ENCODE measurements around the gene CXCL14. TPM values are rescaled to one million over a fixed set of nuclear protein-coding genes. Genes with fewer than 3 reads are reported as not detected.

CXCL14 gene
- total RNA-seq, 1 donor: not detected

DNA sequence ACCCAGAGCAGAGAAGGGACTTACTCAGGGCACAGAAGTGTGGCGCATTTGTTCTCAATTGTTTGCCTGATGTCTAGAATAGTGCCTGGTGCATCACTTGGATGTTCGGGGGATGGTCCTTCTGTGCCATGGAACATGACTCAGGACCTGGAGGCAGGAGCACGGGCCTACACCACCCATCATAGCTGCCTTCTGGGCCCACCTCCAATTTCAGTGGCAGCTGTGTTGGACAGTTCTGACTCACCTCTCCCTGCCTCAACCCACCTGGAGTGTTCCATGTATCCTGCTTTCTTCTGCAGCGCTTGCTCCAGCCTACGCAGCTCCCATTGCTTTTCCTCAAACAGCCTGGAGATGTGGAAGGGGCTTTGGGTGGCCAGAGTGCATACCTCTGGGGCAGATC is 12.5 kb upstream of the CXCL14 start:
- peaks cover 4% of the 10 kb centered on the region for H3K27me3 ChIP-seq (ENCODE audit: insufficient read depth, low read length)
- TF ChIP-seq CTCF (IDR thresholded peaks at IDR 0.05; ENCODE audit: extremely low read depth, low read depth, low read length): no peak
- H2AFZ ChIP-seq (ENCODE audit: low read length): no peak overlapping the region
- H3K9me3 ChIP-seq (ENCODE audit: low read depth, low read length): no peaks in the 10 kb centered on the region
- no peaks in the 10 kb centered on the region for H4K20me1 ChIP-seq (ENCODE audit: insufficient read depth, low read length)
- no peak overlapping the region for H3K4me3 ChIP-seq (ENCODE audit: insufficient read depth, low read length)
- no peak for DNase-seq (ENCODE audit: insufficient read length, low spot score, missing footprints)
- H3K4me2 ChIP-seq (ENCODE audit: insufficient read depth, low read length): no peak overlapping the region
- no peaks in the 10 kb centered on the region for H3K36me3 ChIP-seq (ENCODE audit: insufficient read depth, low read length)
- no peaks in the 10 kb centered on the region for H3K79me2 ChIP-seq (ENCODE audit: insufficient read depth, low read length)
- no peaks in the 10 kb centered on the region for H3K4me1 ChIP-seq (ENCODE audit: insufficient read depth, low read length)
- H3K27ac ChIP-seq (ENCODE audit: low read depth, low read length): no peak overlapping the region

DNA sequence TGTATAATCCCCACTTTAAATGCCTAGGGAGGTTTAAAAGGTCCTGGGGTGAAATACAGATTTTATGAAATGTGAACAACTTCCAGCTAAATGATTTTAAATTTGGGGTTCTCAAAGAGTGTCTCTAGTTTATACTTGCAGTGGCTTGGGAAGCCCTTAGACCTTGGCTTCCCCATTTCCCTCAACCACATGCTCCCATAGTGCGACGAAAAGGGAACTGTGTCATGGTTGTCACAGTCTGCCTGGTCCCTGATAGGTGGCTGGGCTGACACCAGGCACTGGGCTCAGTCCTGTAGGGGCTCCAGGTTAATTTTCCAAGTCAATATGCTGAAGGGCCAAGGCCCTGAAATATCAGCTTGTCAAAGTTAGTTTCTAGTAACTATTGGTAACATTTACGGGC is 10.4 kb upstream of the CXCL14 start:
- peaks cover 8% of the 10 kb centered on the region for H3K27me3 ChIP-seq (ENCODE audit: insufficient read depth, low read length)
- H4K20me1 ChIP-seq (ENCODE audit: insufficient read depth, low read length): no peaks in the 10 kb centered on the region
- no peaks in the 10 kb centered on the region for H3K79me2 ChIP-seq (ENCODE audit: insufficient read depth, low read length)
- no peak overlapping the region for H3K27ac ChIP-seq (ENCODE audit: low read depth, low read length)
- no peak overlapping the region for H3K4me2 ChIP-seq (ENCODE audit: insufficient read depth, low read length)
- no peak for DNase-seq (ENCODE audit: insufficient read length, low spot score, missing footprints)
- H3K4me3 ChIP-seq (ENCODE audit: insufficient read depth, low read length): no peak overlapping the region
- no peaks in the 10 kb centered on the region for H3K36me3 ChIP-seq (ENCODE audit: insufficient read depth, low read length)
- no peaks in the 10 kb centered on the region for H3K9me3 ChIP-seq (ENCODE audit: low read depth, low read length)
- H3K4me1 ChIP-seq (ENCODE audit: insufficient read depth, low read length): no peaks in the 10 kb centered on the region
- TF ChIP-seq CTCF (IDR thresholded peaks at IDR 0.05; ENCODE audit: extremely low read depth, low read depth, low read length): no peak
- no peak overlapping the region for H2AFZ ChIP-seq (ENCODE audit: low read length)

- no peaks in the 10 kb centered on the region for H4K20me1 ChIP-seq (ENCODE audit: insufficient read depth, low read length)
- no peak overlapping the region for H3K27ac ChIP-seq (ENCODE audit: low read depth, low read length)
- TF ChIP-seq CTCF (IDR thresholded peaks at IDR 0.05; ENCODE audit: extremely low read depth, low read depth, low read length): no peak
- H3K9me3 ChIP-seq (ENCODE audit: low read depth, low read length): no peaks in the 10 kb centered on the region
- no peak overlapping the region for H2AFZ ChIP-seq (ENCODE audit: low read length)
- DNase-seq (ENCODE audit: insufficient read length, low spot score, missing footprints): no peak
- H3K4me3 ChIP-seq (ENCODE audit: insufficient read depth, low read length): no peak overlapping the region
- H3K4me2 ChIP-seq (ENCODE audit: insufficient read depth, low read length): no peak overlapping the region
- H3K79me2 ChIP-seq (ENCODE audit: insufficient read depth, low read length): no peaks in the 10 kb centered on the region
- H3K4me1 ChIP-seq (ENCODE audit: insufficient read depth, low read length): no peaks in the 10 kb centered on the region
- H3K36me3 ChIP-seq (ENCODE audit: insufficient read depth, low read length): no peaks in the 10 kb centered on the region
- peaks cover 13% of the 10 kb centered on the region for H3K27me3 ChIP-seq (ENCODE audit: insufficient read depth, low read length)
Observed at GRCh38 chr5:135587721-135588663, 9.2 kb upstream of the CXCL14 start.

- no peaks in the 10 kb centered on the region for H3K9me3 ChIP-seq (ENCODE audit: low read depth, low read length)
- H3K4me3 ChIP-seq (ENCODE audit: insufficient read depth, low read length): no peak overlapping the region
- no peak overlapping the region for H3K4me2 ChIP-seq (ENCODE audit: insufficient read depth, low read length)
- no peak for TF ChIP-seq CTCF (IDR thresholded peaks at IDR 0.05; ENCODE audit: extremely low read depth, low read depth, low read length)
- no peak overlapping the region for H3K27ac ChIP-seq (ENCODE audit: low read depth, low read length)
- DNase-seq (ENCODE audit: insufficient read length, low spot score, missing footprints): peak; percentile 10
- no peaks in the 10 kb centered on the region for H3K79me2 ChIP-seq (ENCODE audit: insufficient read depth, low read length)
- H3K36me3 ChIP-seq (ENCODE audit: insufficient read depth, low read length): no peaks in the 10 kb centered on the region
- H3K4me1 ChIP-seq (ENCODE audit: insufficient read depth, low read length): no peaks in the 10 kb centered on the region
- H4K20me1 ChIP-seq (ENCODE audit: insufficient read depth, low read length): no peaks in the 10 kb centered on the region
- peaks cover 22% of the 10 kb centered on the region for H3K27me3 ChIP-seq (ENCODE audit: insufficient read depth, low read length)
- H2AFZ ChIP-seq (ENCODE audit: low read length): no peak overlapping the region
Observed at GRCh38 chr5:135584918-135585317, 6.1 kb upstream of the CXCL14 start.

Measured in osteoblast (primary cell).